ENCODE data around the gene TMEM254. TPM values are rescaled to one million over a fixed set of nuclear protein-coding genes. Genes with fewer than 3 reads are reported as not detected.

Gene TMEM254
- total and polyA plus RNA-seq, 2 experiments from 2014 or later = 8.6 to 18.6 TPM

GRCh38 chr10:80100861-80101695 is 22.6 kb downstream of the TMEM254 start:
- H3K9me3 ChIP-seq (ENCODE audit: low read depth) = no peaks in the 10 kb centered on the region
- H3K4me3 ChIP-seq = no peak overlapping the region
- no peak overlapping the region for H3K27ac ChIP-seq
- no peaks in the 10 kb centered on the region for H3K4me1 ChIP-seq (ENCODE audit: low read depth)
- TF ChIP-seq CTCF (IDR thresholded peaks at IDR 0.05; ENCODE audit: low read depth, low read length) = no peak
- peak in 1 of 2 donors; percentile 10 for DNase-seq (ENCODE audit: low read depth in 1 of 2, low spot score in 1 of 2)
- H3K36me3 ChIP-seq = no peaks in the 10 kb centered on the region
- no peaks in the 10 kb centered on the region for H3K27me3 ChIP-seq

- no peak overlapping the region for H3K27ac ChIP-seq
- no peaks in the 10 kb centered on the region for H3K9me3 ChIP-seq (ENCODE audit: low read depth)
- no peaks in the 10 kb centered on the region for H3K27me3 ChIP-seq
- no peak overlapping the region for H3K4me3 ChIP-seq
- no peaks in the 10 kb centered on the region for H3K4me1 ChIP-seq (ENCODE audit: low read depth)
- no peaks in the 10 kb centered on the region for H3K36me3 ChIP-seq
- peak in 1 of 2 donors; percentile 89 for DNase-seq (ENCODE audit: low read depth in 1 of 2, low spot score in 1 of 2)
- no peak for TF ChIP-seq CTCF (IDR thresholded peaks at IDR 0.05; ENCODE audit: low read depth, low read length)
These were observed 25.8 kb downstream of the TMEM254 start for GRCh38 chr10:80104066-80104926.

GRCh38 chr10:80108576-80109239 is 30.2 kb downstream of the TMEM254 start:
- no peak for TF ChIP-seq CTCF (IDR thresholded peaks at IDR 0.05; ENCODE audit: low read depth, low read length)
- no peaks in the 10 kb centered on the region for H3K27me3 ChIP-seq
- no peaks in the 10 kb centered on the region for H3K9me3 ChIP-seq (ENCODE audit: low read depth)
- H3K27ac ChIP-seq = no peak overlapping the region
- H3K36me3 ChIP-seq = no peaks in the 10 kb centered on the region
- H3K4me3 ChIP-seq = no peak overlapping the region
- DNase-seq (ENCODE audit: low read depth in 1 of 2, low spot score in 1 of 2) = no peak
- no peaks in the 10 kb centered on the region for H3K4me1 ChIP-seq (ENCODE audit: low read depth)

- Histone ChIP-seq H3K27me3 (no peaks in the 10 kb centered on the region), H3K4me3 (no peak overlapping the region), H3K9me3 (ENCODE audit: low read depth) (no peaks in the 10 kb centered on the region), H3K27ac (no peak overlapping the region), H3K36me3 (no peaks in the 10 kb centered on the region), H3K4me1 (ENCODE audit: low read depth) (no peaks in the 10 kb centered on the region)
- peak in 1 of 2 donors; percentile 38 for DNase-seq (ENCODE audit: low read depth in 1 of 2, low spot score in 1 of 2)
- TF ChIP-seq CTCF (IDR thresholded peaks at IDR 0.05; ENCODE audit: low read depth, low read length) = no peak
These were observed 32.5 kb downstream of the TMEM254 start for GRCh38 chr10:80110986-80111385.

- H3K4me1 ChIP-seq (ENCODE audit: low read depth) = no peaks in the 10 kb centered on the region
- no peak for DNase-seq (ENCODE audit: low read depth in 1 of 2, low spot score in 1 of 2)
These were observed 40.2 kb downstream of the TMEM254 start for GRCh38 chr10:80118669-80119068.

More at GRCh38 chr10:80118669-80119068, 40.2 kb downstream of the TMEM254 start:
- Histone ChIP-seq H3K9me3 (ENCODE audit: low read depth) (no peaks in the 10 kb centered on the region), H3K27ac (no peak overlapping the region), H3K27me3 (no peaks in the 10 kb centered on the region), H3K4me3 (no peak overlapping the region), H3K36me3 (no peaks in the 10 kb centered on the region)
- TF ChIP-seq CTCF (IDR thresholded peaks at IDR 0.05; ENCODE audit: low read depth, low read length) = no peak
